KMS-11 (cell line): Measurements from ENCODE around the gene PTS.

Source experiments
- H2AFZ ChIP-seq: fragments of 200-600 bp; sonication (generic); 2 replicates; pipeline ENCODE4 v1.6.1; 2016; ENCODE audit warnings: antibody characterized with exemption, mixed run types, low read depth
- H3K27ac ChIP-seq: fragments of 200-600 bp; sonication (generic); 2 replicates; pipeline ENCODE4 v1.6.1; 2016; ENCODE audit warnings: mild to moderate bottlenecking, mixed run types
- H3K27me3 ChIP-seq: fragments of 200-600 bp; sonication (generic); 2 replicates; pipeline ENCODE4 v1.6.1; 2017; ENCODE audit warnings: mild to moderate bottlenecking, low read depth, mixed run types, moderate library complexity; ENCODE audit not compliant: insufficient read depth
- H3K36me3 ChIP-seq: fragments of 200-600 bp; sonication (generic); 2 replicates; pipeline ENCODE4 v1.6.1; 2017; ENCODE audit warnings: mild to moderate bottlenecking, mixed run types; ENCODE audit not compliant: insufficient read depth
- H3K4me1 ChIP-seq: fragments of 200-600 bp; sonication (generic); 2 replicates; pipeline ENCODE4 v1.6.1; 2016; ENCODE audit warnings: mild to moderate bottlenecking, low read depth, mixed run types; ENCODE audit not compliant: poor library complexity, severe bottlenecking
- H3K4me2 ChIP-seq: fragments of 200-600 bp; sonication (generic); 2 replicates; pipeline ENCODE4 v1.7.0; 2016; ENCODE audit warnings: mild to moderate bottlenecking, mixed run types
- H3K4me3 ChIP-seq: fragments of 200-600 bp; sonication (generic); IDR thresholded peaks from 2 replicates; pipeline ENCODE4 v1.6.1; 2017; ENCODE audit warnings: low read depth, low read length, mixed read lengths; ENCODE audit not compliant: insufficient read depth
- H3K79me2 ChIP-seq: fragments of 200-600 bp; sonication (generic); 2 replicates; pipeline ENCODE4 v1.6.1; 2016; ENCODE audit warnings: low read depth, mixed run types; ENCODE audit not compliant: insufficient read depth
- H3K9ac ChIP-seq: fragments of 200-600 bp; sonication (generic); 2 replicates; pipeline ENCODE4 v1.6.1; 2016; ENCODE audit warnings: mild to moderate bottlenecking, mixed run types
- H4K20me1 ChIP-seq: fragments of 200-600 bp; sonication (generic); 2 replicates; pipeline ENCODE4 v1.6.1; 2016; ENCODE audit warnings: mild to moderate bottlenecking, mixed run types; ENCODE audit not compliant: insufficient read depth
- TF ChIP-seq, protein P1 (sequence below): fragments of 200-600 bp; sonication (generic); conservative IDR thresholded peaks from 2 replicates; pipeline ENCODE4 v1.6.1; 2017; ENCODE audit warnings: low read depth, mild to moderate bottlenecking, antibody characterized with exemption, low read length, moderate library complexity, mixed read lengths

The PTS gene

DNA sequence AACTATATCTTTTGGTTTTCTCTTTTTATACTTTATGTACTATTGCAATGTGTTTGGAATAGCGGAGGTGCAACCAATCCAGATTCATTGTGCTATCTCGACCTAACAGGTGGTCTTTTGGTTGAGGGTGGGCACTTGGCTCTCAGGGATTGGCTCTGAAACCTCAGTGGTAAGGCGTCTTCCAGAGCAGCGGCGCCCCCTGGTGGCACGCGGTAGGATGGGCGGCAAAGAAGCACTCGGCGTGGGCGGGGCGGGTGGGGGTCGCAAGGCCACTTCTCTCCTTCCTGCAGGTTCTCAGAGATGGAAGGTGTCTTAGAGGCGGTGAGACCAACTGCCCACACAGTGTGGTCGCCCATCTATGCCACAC, 53.7 kb downstream of the PTS start:
- no peaks in the 10 kb centered on the region for H3K27me3 ChIP-seq
- H3K9ac ChIP-seq = no peak overlapping the region
- H3K79me2 ChIP-seq = no peaks in the 10 kb centered on the region
- H4K20me1 ChIP-seq = no peaks in the 10 kb centered on the region
- H3K4me1 ChIP-seq = no peaks in the 10 kb centered on the region
- H3K27ac ChIP-seq = no peak overlapping the region
- TF ChIP-seq, protein P1, sequence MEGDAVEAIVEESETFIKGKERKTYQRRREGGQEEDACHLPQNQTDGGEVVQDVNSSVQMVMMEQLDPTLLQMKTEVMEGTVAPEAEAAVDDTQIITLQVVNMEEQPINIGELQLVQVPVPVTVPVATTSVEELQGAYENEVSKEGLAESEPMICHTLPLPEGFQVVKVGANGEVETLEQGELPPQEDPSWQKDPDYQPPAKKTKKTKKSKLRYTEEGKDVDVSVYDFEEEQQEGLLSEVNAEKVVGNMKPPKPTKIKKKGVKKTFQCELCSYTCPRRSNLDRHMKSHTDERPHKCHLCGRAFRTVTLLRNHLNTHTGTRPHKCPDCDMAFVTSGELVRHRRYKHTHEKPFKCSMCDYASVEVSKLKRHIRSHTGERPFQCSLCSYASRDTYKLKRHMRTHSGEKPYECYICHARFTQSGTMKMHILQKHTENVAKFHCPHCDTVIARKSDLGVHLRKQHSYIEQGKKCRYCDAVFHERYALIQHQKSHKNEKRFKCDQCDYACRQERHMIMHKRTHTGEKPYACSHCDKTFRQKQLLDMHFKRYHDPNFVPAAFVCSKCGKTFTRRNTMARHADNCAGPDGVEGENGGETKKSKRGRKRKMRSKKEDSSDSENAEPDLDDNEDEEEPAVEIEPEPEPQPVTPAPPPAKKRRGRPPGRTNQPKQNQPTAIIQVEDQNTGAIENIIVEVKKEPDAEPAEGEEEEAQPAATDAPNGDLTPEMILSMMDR = 0 out of 2 replicates have a peak, but pooled peaks have one; percentile 8
- H3K4me2 ChIP-seq = peak overlapping the region; percentile 62; the same call in 1 of the 2 replicates
- H3K36me3 ChIP-seq = no peaks in the 10 kb centered on the region
- peak overlapping the region; percentile 84 for H2AFZ ChIP-seq
- no peak overlapping the region for H3K4me3 ChIP-seq

DNA sequence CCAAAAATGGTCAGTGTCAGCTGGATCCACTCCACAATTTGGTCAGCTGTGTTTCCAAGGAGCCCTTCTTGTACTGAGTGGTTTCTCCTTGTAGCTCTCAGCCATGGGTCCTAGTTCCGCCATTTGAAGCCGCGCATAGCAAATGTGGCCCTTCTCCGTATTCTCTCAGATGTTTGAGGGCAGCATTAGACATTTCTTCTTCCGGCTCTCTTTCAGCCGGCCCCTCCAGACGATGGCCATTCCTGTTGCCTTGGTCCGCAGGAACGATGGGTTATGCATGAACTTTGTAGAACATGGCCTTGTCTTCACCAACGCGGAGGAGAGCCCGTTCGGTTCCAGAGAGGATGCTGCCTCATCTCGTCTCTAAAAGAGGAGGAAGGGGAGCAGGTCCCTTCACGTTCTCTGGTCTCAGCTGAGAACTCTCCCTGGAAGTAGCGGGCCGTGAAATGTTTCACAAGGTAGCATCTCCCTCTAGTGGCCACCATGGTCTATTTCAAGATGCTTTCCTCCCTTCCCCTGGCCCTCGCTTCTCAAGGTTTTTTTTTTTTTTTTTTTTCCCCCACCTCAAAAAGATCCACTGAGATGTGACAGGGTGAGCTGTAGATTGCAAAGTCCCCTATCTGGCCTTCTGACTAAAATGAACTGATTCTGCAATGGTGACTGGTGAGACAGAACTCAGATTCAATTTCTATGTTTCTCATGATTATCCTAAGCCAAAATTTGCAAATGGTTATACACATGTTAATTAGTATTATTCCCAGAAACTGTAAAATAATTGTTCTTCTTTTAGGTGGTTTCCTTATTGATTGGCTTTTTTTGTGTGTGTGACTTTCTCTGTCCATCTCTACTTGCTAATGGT, 54.3 kb downstream of the PTS start:
- Histone ChIP-seq H3K4me3 (no peak overlapping the region), H2AFZ (peak overlapping the region; percentile 84), H3K36me3 (no peaks in the 10 kb centered on the region), H4K20me1 (no peaks in the 10 kb centered on the region), H3K27me3 (no peaks in the 10 kb centered on the region), H3K4me1 (no peaks in the 10 kb centered on the region), H3K9ac (no peak overlapping the region), H3K27ac (no peak overlapping the region), H3K79me2 (no peaks in the 10 kb centered on the region), H3K4me2 (peak overlapping the region; percentile 62)
- TF ChIP-seq, protein P1 = peak; percentile 61

DNA sequence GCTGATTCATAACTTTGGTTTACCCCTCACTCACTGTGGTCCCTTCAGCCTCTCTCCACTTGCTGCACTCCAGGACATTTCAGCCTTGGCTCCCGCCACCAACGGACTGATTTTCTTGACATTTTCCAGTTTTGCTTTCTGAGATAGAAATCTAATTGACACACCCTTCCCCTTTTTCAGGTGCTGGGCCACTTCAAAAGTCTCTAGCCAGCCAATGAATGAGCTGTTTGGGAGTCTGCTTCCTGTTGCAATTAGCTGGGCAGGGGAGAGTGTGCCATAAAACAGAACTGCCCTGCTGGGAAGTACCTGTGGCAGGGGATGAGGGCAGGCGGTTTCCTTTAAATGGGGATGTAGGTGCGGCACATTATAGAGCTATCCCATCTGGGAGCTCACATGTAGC, 55.5 kb downstream of the PTS start:
- Histone ChIP-seq H3K4me3 (no peak overlapping the region), H3K4me1 (no peaks in the 10 kb centered on the region)
- TF ChIP-seq, protein P1 = no peak

More for the DNA sequence above, 55.5 kb downstream of the PTS start:
- Histone ChIP-seq H3K4me2 (no peak overlapping the region), H3K27ac (no peak overlapping the region), H3K9ac (no peak overlapping the region), H3K36me3 (no peaks in the 10 kb centered on the region), H3K79me2 (no peaks in the 10 kb centered on the region), H3K27me3 (no peaks in the 10 kb centered on the region), H2AFZ (no peak overlapping the region), H4K20me1 (no peaks in the 10 kb centered on the region)
